Naive B cell (primary cell): ENCODE measurements around the gene LASP1. TPM values are rescaled to one million over a fixed set of nuclear protein-coding genes. Genes with fewer than 3 reads are reported as not detected.

Experiments
- ATAC-seq, 2 donors: fragments of 150-1000 bp; cut with Tn5 transposase; 2 replicates each; pipeline ENCODE4 v1.10.0; 2021; ENCODE audit warnings: low read depth in 2 of 2, mild to moderate bottlenecking in 2 of 2, moderate library complexity in 2 of 2
- DNase-seq: peaks from one replicate; pipeline ENCODE4 v3.0.0; 2022
- H3K27ac Mint-ChIP-seq, 6 donors: one replicate each; pipeline ENCODE4 v1.8.0; 2020 to 2022; ENCODE audit warnings: mild to moderate bottlenecking in 6 of 6, mixed read lengths in 6 of 6, moderate library complexity in 5 of 6, inconsistent platforms in 2 of 6
- H3K27me3 Mint-ChIP-seq, 3 donors: one replicate each; pipeline ENCODE4 v1.8.0; 2021 to 2022; ENCODE audit warnings: mixed read lengths in 3 of 3, mild to moderate bottlenecking in 1 of 3
- H3K36me3 Mint-ChIP-seq, 2 donors: one replicate each; pipeline ENCODE4 v1.8.0; 2020 to 2022; ENCODE audit warnings: mixed read lengths in 2 of 2, inconsistent platforms in 1 of 2, mild to moderate bottlenecking in 1 of 2
- H3K4me1 Mint-ChIP-seq, 3 donors: one replicate each; pipeline ENCODE4 v1.8.0; 2020 to 2022; ENCODE audit warnings: mixed read lengths in 3 of 3, inconsistent platforms in 1 of 3, mild to moderate bottlenecking in 1 of 3, moderate library complexity in 1 of 3
- H3K4me3 Mint-ChIP-seq, 8 donors: one replicate each; pipeline ENCODE4 v1.8.0; 2020 to 2022; ENCODE audit warnings: mild to moderate bottlenecking in 8 of 8, mixed read lengths in 8 of 8, moderate library complexity in 8 of 8, inconsistent platforms in 2 of 8
- H3K9me3 Mint-ChIP-seq, 7 donors: one replicate each; pipeline ENCODE4 v1.8.0; 2020 to 2022; ENCODE audit warnings: mixed read lengths in 7 of 7, mild to moderate bottlenecking in 5 of 7, inconsistent platforms in 2 of 7, moderate library complexity in 1 of 7
- polyA plus RNA-seq, 6 donors: library from polyadenylated mRNA; unstranded; fragments of 300-500 nt; fragmentation: Illumina TruSeq; gene quantifications; one replicate each; pipeline ENCODE4 v1.2.3, GENCODE V29; 2021; ENCODE audit warnings: low read depth in 6 of 6

The LASP1 gene, protein sequence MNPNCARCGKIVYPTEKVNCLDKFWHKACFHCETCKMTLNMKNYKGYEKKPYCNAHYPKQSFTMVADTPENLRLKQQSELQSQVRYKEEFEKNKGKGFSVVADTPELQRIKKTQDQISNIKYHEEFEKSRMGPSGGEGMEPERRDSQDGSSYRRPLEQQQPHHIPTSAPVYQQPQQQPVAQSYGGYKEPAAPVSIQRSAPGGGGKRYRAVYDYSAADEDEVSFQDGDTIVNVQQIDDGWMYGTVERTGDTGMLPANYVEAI
- 10 to 100 TPM; 28.4 to 47.4 (median 41.8) TPM for polyA plus RNA-seq

DNA sequence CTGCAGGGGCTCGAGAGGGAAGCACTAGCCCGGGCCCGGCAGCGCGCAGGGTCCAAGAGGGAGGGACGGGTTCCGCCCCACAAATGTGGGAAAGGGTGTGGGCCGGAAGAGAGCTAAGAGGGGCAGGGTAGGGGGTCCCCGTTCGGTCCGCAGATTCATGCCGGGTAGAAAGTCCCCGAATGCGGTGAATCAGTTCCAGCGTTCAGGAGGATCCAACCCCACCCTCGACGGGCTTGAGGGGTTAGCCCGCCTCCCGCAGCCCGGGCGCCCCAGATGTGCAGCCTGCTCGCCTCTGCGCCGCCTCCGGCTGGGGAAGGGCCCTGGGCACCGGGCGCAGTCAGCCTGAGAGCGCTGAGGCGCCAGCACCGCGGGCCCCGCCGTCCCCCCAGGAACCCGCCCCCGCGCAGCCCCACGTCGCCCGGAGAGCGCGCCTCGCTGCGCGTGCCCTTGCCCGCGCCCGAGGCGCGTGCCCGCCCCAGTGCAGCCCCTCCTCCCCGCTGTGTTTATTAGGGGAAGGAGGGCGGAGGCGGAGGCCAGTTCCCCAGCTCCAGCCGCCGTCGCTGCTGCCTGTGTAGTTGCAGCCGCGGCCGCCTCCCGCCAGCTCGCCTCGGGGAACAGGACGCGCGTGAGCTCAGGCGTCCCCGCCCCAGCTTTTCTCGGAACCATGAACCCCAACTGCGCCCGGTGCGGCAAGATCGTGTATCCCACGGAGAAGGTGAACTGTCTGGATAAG, at the start of gene LASP1:
TSS of gene LASP1 (plus strand) at position 533 of the 733 bp plus-strand sequence. CDS start at position 665, 132 bp downstream.
- Mint-ChIP-seq H3K27me3 (no peaks in the 10 kb centered on the region), H3K4me3 (peak within 1 kb of the TSS; percentile 97 to 100 (median 99)), H3K27ac (peak within 1 kb of the TSS; percentile 93 to 100 (median 98)), H3K36me3 (peaks cover 0 to 5% of the 10 kb centered on the region in 2 donors), H3K4me1 (peaks cover 64 to 76% (median 70%) of the 10 kb centered on the region in 3 donors), H3K9me3 (peaks cover 0 to 3% (median 0%) of the 10 kb centered on the region in 7 donors)
- ATAC-seq (peak; percentile 58 to 61), DNase-seq (peak; percentile 87)

DNA sequence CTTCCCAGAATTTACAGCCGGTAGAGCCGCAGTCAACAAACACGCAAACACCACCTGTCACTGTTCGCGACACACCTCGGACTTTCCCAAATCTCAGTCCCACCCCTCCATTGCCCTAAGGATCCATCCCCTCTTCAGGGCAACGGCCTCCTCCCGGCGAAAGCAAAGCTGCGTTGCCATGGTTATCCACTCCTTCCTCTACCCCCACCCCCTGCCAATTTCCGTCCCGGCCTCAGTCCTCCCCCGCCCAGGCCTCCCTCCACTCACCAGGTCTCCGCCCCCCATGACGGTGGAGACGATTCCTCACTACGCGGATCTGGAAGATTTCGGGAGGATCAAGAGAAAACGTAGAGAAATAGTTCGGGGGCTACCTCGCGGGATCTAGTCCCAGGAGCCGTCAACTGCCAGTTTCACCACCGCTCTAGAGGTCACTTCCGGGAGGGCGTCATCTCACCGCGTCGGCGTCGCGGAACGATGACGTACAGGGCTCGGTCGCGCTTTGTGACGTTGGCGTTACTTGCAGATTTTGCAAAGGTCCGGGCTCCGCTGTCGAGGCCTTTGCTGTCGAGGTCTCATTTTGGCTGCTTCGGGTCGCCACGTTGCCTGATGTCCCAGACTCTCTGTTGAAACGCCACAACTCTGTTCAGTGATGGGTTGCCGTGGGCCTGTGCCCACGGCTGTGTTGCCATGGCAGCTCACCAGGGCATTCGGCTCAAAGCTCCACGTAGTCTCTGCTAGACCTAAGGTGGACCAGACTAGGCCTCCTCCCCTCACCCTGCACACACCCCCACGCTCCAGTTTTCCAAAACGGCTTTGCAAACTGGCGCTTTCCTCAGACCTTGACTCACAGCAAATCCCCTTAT, 44.7 kb upstream of the LASP1 start, which contains the start of gene CWC25:
TSS of gene CWC25 (minus strand) at position 423 of the 863 bp plus-strand sequence. CDS start at position 285, 138 bp downstream.
- Mint-ChIP-seq H3K27me3 (no peaks in the 10 kb centered on the region), H3K4me3 (peak within 1 kb of the TSS; percentile 89 to 100 (median 98)), H3K9me3 (peaks cover 0 to 1% (median 0%) of the 10 kb centered on the region in 7 donors), H3K4me1 (peaks cover 21 to 37% (median 37%) of the 10 kb centered on the region in 3 donors), H3K36me3 (peaks cover 0 to 9% of the 10 kb centered on the region in 2 donors), H3K27ac (peak within 1 kb of the TSS; percentile 98 to 100 (median 100))
- DNase-seq = peak; percentile 97
- peak; percentile 84 for ATAC-seq

DNA sequence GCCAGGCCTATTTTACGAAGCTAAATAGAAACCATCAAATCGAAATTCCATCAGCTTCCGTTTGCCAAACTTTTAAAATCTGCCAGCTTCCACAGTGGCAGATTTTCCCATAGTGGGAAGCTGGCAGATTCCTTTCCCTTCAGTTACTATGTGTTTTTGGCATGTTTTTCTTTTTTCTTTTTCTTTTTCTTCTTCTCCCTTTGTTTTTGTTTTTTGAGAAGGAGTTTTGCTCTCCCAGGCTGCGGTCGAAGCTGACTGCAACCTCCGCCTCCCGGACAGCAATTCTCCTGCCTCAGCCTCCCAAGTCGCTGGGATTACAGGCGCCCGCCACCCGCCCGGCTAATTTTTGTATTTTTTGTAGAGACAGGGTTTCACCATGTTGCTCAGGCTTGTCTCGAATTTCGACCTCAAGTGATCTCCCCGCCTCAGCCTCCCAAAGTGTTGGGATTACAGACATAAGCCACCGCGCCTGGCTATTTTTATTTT, 44.1 kb upstream of the LASP1 start:
- Mint-ChIP-seq H3K4me3 (peak overlapping the region; percentile 89 to 100 (median 98)), H3K36me3 (peaks cover 0 to 4% of the 10 kb centered on the region in 2 donors), H3K27ac (peak overlapping the region; percentile 98 to 100 (median 100)), H3K4me1 (peaks cover 19 to 33% (median 31%) of the 10 kb centered on the region in 3 donors), H3K27me3 (no peaks in the 10 kb centered on the region), H3K9me3 (peaks cover 0 to 1% (median 0%) of the 10 kb centered on the region in 7 donors)
- no peak for DNase-seq
- ATAC-seq = no peak

DNA sequence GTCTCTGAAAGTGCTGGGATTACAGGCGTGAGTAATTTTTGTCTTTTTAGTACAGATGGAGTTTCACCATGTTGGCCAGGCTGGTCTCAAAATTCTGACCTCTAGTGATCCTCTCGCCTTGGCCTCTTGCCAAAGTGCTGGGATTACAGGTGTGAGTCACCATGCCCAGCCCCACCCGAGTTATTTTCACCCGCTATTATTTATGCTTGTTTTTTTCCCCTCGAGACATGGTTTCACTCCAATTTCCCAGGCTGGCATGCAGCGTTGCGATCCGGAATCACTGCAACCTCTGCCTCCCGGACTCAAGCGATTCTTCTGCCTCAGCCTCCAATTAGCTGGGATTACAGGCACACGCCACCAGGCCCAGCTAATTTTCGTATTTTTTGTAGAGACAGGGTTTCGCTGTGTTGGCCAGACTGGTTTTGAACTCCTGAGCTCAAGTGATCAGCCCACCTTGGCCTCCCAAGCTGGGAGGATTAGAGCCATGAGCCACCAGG, 25.5 kb upstream of the LASP1 start:
- Mint-ChIP-seq H3K27me3 (no peaks in the 10 kb centered on the region), H3K9me3 (no peaks in the 10 kb centered on the region), H3K4me1 (peaks cover 0 to 4% (median 0%) of the 10 kb centered on the region in 3 donors), H3K4me3 (no peak overlapping the region), H3K36me3 (peaks cover 0 to 6% of the 10 kb centered on the region in 2 donors), H3K27ac (no peak overlapping the region)
- DNase-seq (no peak), ATAC-seq (no peak)

DNA sequence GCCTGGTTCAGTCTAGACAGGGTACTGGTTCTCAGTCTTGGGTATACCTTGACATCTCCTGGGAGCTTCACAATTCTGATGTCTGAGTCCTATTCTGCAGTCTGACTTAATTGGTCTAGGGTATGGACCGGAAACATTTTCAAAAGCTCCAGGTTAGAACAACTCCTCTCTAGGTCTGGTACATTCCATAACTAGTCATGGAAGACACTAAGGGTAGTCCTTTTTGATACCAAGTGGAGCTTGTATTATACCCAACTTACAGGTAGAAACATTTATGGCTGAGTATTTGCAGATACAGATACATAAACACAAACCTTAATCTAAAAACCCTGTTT, 21.3 kb upstream of the LASP1 start:
- no peak for DNase-seq
- Mint-ChIP-seq H3K27me3 (no peaks in the 10 kb centered on the region), H3K9me3 (no peaks in the 10 kb centered on the region), H3K36me3 (peaks cover 14 to 21% of the 10 kb centered on the region in 2 donors), H3K27ac (peak overlapping the region in 2 of 6 donors; percentile 35 to 57), H3K4me1 (peaks cover 33 to 34% (median 34%) of the 10 kb centered on the region in 3 donors), H3K4me3 (no peak overlapping the region)
- no peak for ATAC-seq

DNA sequence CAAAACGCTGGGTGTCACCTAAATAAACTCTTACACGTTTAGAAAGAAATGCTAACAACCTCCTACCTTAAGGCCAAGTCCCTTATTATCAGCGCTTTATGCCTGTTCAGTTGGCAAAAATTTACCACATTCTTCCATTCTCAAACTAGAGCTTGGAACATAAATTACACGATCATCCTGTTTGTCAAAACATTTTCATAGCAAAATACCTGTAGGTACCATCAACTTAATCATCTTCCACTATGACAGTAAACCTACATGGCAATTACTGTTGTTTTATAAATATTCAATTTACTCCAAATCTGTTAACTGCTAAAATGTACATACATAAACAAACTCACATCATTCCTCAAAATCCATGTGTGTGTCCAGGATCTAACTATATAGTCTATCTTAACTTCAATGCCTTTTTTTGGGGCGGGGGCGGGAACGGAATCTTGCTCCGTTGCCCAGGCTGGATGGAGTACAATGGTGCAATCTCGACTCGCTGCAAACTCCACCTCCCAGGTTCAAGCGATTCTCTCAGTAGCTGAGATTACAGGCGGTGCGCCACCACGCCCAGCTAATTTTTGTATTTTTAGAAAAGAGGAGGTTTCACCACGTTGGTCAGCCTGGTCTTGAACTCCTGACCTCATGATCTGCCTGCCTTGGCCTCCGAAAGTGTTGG, 20.8 kb upstream of the LASP1 start:
- Mint-ChIP-seq H3K27ac (peak overlapping the region in 5 of 6 donors; percentile 12 to 66 (median 39)), H3K4me3 (peak overlapping the region in 1 of 8 donors; percentile 55), H3K27me3 (no peaks in the 10 kb centered on the region), H3K4me1 (peaks cover 37 to 40% (median 38%) of the 10 kb centered on the region in 3 donors), H3K9me3 (no peaks in the 10 kb centered on the region), H3K36me3 (peaks cover 14 to 21% of the 10 kb centered on the region in 2 donors)
- ATAC-seq (no peak), DNase-seq (no peak)

DNA sequence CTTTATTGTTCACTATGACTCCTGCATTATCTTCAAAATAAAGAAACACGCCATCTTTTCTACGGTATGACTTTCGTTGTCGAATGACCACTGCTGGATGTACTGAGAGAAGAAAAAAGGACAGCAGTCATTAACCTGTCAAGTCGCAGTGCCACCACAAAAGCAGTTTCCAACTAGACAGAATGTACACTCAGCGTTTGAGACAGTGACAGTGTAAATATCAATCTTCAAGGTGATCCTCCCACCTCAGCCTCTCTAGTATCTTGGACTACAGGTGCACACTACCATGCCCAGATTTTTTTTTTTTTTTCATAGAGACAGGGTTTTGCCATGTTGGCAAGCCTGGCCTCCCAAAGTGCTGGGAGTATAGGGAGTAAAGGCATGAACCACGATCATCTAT, 19.5 kb upstream of the LASP1 start:
- Mint-ChIP-seq H3K4me3 (peak overlapping the region in 5 of 8 donors; percentile 16 to 96 (median 29)), H3K27ac (peak overlapping the region in 4 of 6 donors; percentile 49 to 79 (median 69)), H3K27me3 (no peaks in the 10 kb centered on the region), H3K4me1 (peaks cover 42 to 43% (median 43%) of the 10 kb centered on the region in 3 donors), H3K36me3 (peaks cover 14 to 21% of the 10 kb centered on the region in 2 donors), H3K9me3 (no peaks in the 10 kb centered on the region)
- DNase-seq (no peak), ATAC-seq (no peak)

DNA sequence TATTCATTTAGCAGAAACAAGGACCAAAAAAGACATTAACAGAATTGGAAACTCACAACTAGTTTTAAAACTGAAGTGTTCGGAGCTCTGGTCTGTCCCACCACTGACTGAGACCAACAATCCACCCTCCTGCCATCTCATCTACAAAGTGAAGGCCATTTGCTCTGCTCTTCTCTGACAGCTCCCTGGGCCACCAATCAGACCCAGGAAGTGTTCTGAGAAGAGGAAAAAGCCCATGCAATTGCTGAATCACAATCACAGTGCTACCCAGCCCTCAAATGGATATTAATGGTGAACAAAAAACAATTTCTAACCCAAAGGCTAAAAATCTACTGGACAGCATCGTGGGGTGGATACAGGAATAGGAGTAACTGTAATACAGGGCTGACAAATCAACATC, 18.4 kb upstream of the LASP1 start:
- Mint-ChIP-seq H3K9me3 (no peaks in the 10 kb centered on the region), H3K4me1 (peaks cover 42 to 45% (median 43%) of the 10 kb centered on the region in 3 donors), H3K4me3 (peak overlapping the region in 7 of 8 donors; percentile 96 to 100 (median 98)), H3K27ac (peak overlapping the region; percentile 57 to 100 (median 91)), H3K27me3 (no peaks in the 10 kb centered on the region), H3K36me3 (peaks cover 14 to 21% of the 10 kb centered on the region in 2 donors)
- DNase-seq (no peak), ATAC-seq (no peak)

DNA sequence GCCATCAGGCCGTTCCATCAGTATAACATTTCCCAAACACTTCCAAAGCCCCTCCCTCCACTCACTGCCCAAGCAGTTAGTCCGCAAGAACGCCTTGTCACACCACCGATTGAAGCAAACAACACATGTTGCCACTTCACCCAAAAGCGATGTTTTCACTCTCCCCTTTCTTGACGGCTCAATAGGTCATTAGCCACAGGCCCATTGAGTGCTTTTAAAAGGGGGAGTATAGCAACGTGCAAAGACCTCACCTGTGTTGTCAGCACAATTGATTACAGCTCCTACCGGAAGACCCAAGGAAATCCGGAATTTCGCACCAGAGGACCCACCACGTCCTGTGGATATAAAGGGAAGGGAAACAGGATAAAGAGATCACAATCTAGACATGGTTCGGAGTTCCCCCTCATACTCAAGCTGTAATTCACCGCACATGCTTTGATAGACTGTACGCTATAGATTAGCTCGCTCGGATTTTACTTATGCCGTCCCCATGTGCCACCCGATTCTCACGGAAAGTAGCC, 17.0 kb upstream of the LASP1 start:
- peak; percentile 14 for DNase-seq
- H3K9me3 Mint-ChIP-seq = no peaks in the 10 kb centered on the region
- H3K4me3 Mint-ChIP-seq = peak overlapping the region; percentile 96 to 100 (median 98)
- peak overlapping the region; percentile 99 to 100 (median 99) for H3K27ac Mint-ChIP-seq
- H3K4me1 Mint-ChIP-seq = peaks cover 42 to 47% (median 43%) of the 10 kb centered on the region in 3 donors
- H3K27me3 Mint-ChIP-seq = no peaks in the 10 kb centered on the region
- ATAC-seq = peak; percentile 36 to 52
- H3K36me3 Mint-ChIP-seq = peaks cover 14 to 21% of the 10 kb centered on the region in 2 donors

DNA sequence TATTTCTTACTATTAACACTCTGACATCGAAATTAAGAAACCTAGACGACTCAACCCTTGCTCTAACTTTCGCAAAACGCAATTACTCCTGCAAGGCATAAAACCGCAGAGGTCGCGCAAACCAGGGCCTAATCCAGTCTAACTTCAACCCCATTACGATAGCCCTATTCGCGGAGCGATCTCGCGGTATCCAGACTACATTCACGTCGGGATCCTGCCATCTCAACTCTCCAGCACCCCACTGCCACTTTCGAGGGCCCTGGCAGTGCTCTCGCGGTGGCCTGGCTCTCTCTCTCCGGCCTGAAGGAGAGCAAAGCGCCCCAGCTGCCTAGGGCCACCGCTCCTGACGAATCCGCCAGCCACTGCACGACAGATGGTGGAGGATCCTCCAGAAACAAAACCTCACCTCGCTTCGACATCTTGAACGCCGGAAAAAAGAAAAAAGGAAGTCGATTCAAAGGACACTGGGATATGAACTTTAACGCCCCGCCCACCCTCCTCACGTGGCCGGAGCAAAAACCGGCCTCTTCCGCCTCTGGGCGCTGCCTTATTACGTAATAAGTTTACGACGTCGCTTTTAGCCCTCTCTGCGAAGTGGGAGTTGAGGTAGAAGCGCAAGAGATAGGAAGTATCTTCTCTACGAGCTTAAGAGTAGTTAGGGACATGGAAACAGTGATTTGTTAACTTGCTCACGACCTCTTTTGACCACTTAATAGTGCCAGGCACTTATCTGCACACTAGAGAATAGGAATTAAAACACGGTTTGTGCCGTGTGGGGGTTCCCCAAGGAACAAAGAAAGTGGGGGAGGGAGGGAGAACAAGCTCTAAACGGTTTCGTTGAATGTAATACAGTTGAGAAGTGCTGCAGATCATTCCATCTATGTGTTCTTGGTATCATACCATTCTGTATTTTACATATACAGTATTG, 16.3 kb upstream of the LASP1 start, which contains the start of gene RPL23:
TSS of gene RPL23 (minus strand) at position 430 of the 928 bp plus-strand sequence. CDS start at position 419, 11 bp downstream.
- peak; percentile 82 to 88 for ATAC-seq
- Mint-ChIP-seq H3K36me3 (peaks cover 14 to 21% of the 10 kb centered on the region in 2 donors), H3K4me3 (peak within 1 kb of the TSS; percentile 96 to 100 (median 98)), H3K27ac (peak within 1 kb of the TSS; percentile 99 to 100 (median 99)), H3K4me1 (peaks cover 42 to 49% (median 43%) of the 10 kb centered on the region in 3 donors), H3K27me3 (no peaks in the 10 kb centered on the region), H3K9me3 (no peaks in the 10 kb centered on the region)
- peak; percentile 92 for DNase-seq
